ENCODE results near the gene TBCE.

DNA sequence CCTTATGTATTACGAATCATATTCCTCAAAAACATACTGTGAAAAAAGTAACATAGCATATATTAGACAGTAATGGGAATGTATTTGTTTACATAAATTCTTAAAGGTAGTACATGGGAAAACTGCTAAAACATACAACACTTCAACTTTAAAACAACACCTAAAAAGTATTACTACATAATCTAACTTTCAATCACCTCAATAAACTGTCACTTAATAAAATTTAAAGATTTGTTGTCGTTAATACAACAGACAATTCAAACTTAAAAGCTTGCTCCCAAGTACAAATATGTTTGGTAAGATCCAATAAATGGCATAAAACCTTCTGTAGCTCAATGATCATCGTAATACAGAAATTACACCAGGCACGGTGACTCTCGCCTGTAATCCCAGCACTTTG is 42.9 kb upstream of the TBCE start:
- no peak for TF ChIP-seq TAF15 (IDR thresholded peaks at IDR 0.05; ENCODE audit: low read depth, low read length)
- TF ChIP-seq BRCA1 (IDR thresholded peaks at IDR 0.05) = no peak
- no peak for TF ChIP-seq BRCA1 (CRISPR knock-in tag; IDR thresholded peaks at IDR 0.05)
- TF ChIP-seq NFIC (IDR thresholded peaks at IDR 0.05) = no peak
- TF ChIP-seq EZH2 (IDR thresholded peaks at IDR 0.05; ENCODE audit: borderline replicate concordance, low read depth, low read length) = no peak
